Stimulated activated CD8-positive, alpha-beta memory T cell treated with anti-CD3 and anti-CD28 coated beads, Interleukin-7, amount 100 ng/mL, for 1 hour (primary cell): ENCODE measurements around the gene ACSBG1.

ENCODE experiments used
- DNase-seq, 2 donors: peaks; one replicate each; pipeline ENCODE4 v3.0.0-alpha.2; 2020; ENCODE audit warnings: low read depth in 2 of 2

The ACSBG1 gene

DNA sequence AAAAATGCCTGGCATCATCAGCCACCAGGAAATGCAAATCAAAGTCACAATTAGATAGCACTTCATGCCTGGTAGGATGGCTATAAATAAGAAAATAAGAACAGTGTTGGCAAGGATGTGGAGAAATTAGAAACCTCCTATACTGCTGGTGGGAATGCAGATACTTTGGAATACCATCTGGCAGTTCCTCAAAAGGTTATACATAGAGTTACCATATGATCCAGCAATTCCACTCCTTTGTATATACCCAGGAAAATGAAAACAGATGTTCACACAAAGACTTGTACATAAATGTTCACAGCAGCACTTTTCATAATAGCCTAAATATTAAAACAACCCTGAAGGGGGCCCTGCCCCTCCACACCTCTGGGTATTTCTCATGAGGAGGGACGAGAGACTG, 13.7 kb downstream of the ACSBG1 start:
- DNase-seq: no peak

DNA sequence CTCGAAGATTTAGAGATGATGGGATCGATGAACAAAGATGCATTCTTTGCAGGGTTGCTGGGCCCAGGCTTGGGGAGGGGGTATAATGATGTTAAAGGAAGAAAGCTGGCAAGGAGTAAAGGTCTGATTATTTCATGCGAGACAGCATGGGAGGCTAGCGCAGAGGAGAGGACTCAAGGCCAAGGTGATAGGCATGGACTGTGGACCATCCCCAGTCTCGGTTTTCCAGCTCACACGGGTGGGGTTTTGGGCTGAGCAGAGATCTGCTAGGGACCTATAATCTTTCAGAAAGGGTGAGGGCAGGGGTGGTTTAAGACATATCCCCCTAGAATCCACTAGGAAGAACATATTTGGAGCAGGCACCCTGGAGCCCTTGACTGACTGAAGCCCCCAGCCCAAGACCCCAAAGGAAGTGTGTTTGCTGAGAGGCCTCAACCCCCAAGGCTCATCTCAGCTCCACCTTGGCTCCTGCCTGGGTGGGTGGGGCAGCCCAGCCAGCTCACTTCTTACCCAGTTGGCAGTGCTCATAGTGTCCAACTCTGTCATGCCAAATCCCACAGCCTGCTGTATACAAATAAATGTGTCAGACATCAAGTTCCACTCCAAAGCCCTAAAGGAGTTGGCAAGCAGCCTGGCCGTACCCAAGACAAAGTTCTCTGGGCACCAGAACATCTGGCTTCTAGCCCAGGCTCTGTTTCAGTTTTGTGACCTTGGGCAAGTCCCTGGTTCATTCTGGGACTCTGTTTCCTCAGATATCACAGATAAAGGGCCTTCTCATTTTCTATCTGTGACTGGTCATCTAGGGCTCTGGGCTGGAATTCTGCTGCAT, 17.9 kb downstream of the ACSBG1 start:
- no peak for DNase-seq

DNA sequence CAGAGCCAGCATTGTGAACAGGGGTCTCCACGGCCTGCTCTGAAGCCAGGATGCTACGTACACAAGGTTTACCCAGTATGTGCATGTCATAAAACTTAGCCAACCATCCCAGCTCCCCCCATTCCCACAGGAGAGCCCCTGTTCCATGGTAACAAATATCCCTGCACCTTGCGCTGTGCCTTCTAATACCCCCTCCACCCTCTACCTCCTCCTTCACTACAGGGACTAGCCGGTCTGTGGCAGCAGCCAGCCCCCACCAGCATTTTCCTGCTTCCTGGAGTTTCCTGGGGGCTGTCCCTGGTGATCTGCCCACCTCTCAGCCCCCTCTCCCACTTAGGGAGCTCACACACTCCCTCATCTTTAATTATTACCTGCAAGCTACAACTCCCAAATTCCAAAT, 20.4 kb downstream of the ACSBG1 start:
- DNase-seq: no peak

DNA sequence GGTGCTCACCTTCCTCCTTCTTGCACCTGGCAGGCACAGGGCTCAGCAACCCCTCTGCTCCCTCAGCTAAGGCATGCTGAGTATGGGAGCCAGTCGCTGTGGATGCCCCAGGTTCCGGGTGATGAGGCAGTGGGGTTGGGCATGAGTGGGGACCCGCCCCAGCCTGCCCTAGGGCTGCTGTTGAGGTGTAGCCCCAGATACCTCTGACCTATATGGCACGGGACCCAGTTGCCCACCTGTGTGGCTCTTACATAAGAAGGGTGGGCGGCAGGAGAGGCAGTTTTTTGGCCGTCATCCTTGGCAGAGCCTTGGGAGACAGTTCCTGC, 21.0 kb downstream of the ACSBG1 start:
- no peak for DNase-seq

DNA sequence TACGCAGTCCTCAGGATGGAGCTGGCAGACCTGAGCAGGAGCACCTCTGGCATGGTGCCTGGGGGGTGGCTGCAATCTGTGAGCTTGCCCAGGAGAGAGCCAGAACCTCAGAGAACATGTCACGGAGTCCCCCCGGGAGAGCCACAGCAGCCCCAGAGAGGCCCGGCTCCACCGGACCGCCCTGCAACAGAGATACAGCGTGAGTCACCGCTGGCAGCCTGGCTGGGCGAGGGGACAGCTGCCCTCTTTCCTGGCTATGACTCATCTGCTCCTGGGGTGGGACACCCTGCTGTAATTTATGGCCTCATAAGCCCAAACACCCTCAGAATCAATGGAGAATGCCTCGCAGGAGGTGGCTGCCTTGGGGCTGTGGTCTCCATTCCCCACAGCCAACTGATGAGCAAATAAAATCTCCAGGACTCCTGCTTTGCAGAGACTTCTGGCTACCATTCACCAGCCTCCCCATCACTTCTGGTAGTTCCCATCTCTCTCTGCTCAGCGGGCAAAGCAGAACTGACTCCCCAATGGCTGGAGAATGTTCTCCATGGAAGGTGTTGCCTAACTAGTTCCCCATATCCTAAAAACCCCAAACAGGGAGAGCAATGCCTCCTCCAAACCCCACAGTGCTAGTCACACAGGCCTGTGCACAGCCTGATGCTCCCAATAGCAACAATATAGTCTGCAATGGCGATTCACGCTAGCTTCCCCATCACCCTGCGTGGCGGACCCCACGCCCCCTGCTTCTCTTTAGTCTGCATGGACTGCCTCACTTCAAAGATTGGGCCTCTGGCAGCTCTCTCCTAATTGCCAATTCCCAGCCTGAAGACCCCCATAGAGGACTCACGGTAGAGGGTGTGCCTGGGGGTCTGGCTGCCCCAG, 21.6 kb downstream of the ACSBG1 start:
- no peak for DNase-seq

DNA sequence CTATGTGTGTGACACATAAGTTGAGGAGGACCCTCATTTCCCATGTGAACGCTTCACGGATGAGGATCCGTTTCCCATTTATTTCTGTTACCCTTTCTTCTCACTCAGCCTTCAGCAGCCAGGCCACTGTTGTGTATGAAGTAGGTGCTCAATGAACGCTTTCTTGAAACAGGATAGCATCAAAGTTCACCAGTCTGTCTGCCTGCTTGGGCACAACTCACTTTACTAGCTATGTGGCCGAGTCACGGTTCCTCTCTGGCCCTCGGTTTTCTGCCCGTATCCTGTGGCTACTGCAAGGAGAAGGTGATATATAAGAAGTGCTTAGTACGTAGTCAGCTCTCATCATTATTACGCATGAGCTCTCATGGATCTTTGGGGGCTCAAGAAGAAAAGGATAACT, 22.4 kb downstream of the ACSBG1 start:
- no peak for DNase-seq

DNA sequence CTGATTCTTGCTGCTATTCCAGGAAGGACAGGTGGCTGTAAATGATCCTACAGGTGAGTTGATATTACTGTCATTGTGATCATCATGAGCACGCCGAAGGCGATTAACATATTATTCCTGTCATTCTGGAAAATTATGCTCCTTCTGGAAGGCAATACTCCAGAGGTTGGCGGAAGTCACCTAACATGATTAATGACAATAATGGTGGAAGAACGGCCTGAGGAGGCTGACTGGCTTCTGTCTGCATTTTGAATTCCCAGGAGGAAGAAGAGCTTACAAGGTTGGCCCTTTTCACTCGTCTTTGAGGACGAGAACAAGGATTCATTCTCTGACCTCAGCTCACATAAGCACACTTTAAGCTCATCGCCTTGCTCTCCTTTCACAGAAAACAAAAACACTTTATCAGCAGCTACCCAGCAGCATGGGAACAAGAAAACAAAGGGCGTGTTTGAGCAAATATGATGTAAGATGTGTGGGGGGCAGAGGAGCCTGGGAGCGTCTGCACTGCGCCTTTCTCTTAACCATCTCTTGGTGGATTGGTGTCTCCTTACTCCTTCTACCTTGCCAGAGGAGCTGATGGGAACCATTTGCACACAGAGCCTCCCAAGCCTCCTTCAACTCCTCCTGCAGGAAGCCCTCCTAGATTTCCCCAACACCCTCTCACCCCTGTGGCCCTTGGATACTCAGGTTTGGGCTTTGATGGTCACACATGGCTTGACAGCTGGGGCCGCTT, 23.0 kb downstream of the ACSBG1 start:
- no peak for DNase-seq

DNA sequence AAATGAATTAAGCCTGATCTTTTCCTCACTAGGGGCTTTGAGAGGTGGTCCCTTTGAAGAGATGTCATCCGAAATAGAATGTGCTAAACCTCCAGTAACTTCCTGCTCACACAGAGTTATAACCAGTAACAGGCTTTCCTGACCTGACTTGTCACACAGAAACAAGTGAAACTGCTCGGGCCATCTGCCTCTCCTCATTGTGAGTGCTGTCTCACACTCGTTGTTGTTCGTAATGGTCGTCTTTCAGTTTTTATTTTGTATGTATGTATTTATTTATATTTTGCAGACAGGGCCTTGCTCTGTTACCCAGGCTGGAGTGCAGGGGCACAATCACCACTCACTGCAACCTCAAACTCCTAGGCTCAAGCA, 24.0 kb downstream of the ACSBG1 start:
- no peak for DNase-seq

DNA sequence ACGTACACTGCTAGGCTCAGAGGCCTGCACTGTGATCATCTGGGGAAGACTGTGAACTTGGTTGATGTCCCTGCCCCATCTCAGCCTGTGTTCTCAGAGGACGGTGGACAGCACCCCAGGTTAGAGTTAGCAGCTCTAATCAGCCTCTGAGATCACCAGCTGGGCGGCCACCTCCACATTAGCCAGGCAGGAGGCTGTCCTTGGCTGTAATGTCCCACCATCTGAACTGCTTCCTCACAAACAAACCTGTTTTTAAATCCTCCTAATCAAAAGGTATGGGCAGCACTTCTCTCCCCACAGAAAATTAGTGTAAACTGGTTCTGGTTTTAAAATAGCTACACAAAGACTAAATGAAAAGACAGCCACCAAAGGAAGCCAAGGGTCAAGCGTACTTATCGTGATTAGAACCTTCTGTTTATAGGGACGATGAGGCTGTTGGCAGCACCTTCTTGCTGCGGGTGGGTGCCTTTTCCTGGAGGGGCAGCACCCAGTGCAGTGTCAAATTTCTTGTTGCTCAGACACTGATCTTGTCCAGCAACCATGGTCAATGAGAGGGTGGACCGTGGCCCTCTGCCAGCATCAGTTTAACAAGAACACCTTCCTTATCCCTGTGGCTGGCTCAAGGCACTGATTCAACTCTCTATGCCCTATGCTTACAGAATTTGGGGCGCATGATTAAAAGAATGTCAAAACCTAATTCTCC, 24.6 kb downstream of the ACSBG1 start:
- no peak for DNase-seq

DNA sequence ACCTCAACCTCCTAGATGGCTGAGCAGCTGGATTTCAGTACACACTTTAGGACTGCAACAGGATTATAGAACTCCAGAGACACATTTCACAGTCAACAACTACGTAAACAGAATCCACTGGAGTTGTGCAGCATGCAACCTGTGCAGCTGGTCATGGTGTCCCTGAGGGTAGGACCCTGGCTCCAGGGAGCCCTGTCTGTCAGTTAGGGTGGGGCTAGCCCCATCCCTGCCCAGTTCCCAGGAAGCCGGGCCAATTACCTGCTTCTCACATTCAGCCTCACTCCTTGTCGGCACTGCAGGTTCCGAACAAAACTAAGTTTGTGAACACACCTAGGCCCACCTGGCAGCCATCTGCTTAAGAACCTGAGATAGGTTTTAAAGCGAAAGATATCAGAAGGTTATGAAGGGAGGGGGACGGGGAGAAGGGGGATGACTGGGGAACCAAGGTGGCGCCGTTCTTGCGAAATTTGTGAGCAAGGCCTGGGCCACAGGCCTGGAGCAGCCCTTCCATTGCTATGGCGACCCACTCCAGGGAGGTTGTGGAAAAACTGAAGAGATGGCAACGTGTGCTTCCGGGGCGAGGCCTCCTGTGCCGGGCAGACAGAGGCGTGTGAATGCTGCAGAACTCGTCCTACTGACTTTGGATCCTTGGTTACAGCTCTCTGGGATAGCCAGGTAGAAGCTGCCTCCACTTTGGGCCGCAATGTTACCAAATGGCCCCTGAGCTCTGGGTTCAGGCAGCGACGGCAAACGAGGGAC, 25.3 kb downstream of the ACSBG1 start:
- no peak for DNase-seq

DNA sequence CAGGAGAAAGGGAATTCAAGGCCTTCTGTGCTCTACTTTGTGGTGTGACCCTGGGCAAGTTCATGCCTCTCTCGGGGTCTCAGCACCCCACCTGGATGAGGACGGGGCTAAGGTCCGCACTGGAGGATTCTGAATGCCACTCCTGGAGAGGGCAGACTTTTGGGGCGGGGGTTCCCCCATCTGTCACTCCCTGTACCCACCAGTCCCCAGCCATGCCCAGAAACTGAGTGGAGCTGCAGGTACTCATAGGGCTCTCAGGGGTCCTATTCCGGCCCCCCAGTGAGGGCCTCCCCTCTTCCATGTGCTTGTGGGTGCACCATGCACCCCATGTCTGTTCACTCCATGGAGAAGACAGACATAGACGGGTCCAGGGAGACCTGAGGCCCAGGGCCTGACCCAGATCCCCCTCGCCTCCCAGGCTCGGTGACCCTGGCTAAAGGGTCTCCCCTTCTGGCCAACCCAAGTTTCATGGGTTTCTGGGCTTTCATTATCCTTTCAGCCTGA, 26.0 kb downstream of the ACSBG1 start:
- no peak for DNase-seq

DNA sequence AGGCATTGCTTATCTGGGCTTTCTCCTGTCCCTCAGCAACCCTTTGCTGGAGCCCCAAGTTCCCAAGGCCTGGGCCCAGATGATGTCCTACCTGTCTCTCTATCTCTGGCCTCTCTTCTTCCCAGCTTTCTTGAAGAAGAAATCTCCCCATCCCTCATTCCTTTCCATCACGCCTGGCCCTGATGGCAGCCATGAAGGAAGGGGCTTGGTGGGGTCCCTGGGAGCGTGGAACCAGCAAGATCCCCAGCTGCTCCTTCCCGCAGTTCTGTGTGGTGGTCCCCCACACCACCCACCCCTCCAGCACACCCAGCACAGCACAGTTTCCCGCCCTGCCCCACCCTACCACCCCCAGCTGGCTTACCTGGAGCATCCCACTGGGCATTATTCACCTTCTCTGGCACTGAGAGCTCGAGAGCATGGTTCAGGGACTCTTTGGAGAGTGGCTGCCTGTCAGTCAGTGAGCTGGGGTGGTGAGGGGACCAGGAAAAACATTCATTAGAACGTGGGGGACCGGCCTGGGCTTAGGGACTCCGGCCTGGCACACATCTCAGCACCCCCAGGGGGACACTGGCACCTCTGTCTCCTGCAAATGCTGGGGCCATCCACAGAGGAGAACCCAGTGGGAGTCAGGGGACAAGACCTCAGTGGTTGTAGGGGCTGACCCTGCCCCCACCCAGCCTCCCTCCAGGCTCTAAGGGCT, 26.6 kb downstream of the ACSBG1 start:
- DNase-seq: no peak

DNA sequence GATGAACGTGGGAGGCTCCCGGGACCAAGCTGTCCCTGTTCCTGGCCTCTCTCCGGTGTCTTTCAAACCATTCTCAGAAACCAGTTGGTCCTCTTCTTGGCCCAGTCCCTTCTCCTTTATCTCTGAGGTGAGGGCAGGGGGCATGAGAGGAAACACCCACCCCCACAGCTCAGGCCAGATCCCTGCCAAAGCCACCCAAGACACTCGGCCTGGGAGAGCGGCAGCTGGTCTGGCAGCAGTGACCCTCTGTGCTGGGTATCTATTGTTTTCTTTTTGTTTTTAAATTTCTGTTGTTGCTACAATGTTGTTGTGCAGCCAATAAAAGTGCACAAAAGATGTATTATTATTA, 27.3 kb downstream of the ACSBG1 start:
- no peak for DNase-seq

DNA sequence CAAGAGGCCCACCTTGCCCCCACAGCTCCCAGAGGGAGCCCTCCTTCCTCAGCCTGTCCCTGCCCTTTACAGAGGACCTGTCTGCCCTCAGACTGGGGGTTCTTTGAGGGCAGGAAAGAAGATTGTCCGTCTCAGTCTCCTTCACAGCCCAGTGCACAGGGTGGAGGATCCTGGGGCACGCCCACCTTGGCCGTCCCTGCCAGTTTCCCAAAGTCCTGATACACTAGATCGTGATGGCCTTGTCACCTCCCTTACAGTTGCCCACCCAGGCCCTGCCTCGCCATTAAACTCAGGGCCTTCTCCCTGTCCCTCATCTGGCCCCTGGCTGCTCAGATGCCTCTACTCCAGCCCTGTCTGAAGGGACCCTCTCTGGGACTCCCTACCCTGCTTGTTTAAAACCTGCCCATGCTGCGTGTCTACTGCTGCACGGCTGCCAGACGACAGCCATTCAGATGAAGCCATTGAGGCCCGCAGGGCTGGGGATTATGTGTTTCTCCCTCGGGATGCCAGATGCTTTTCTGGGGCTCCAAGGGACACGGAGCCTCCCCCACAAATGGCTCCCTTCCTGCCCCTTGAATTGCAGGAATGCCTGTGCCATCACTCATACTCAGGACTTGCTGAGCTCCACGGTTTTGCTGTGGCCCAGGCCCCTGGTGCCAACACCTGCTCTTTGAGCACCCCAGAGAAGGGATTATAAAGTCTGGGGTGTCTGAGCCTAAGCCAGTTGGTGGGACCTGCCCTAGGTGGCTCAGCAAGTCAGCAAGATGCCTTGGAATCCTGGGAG, 27.8 kb downstream of the ACSBG1 start:
- no peak for DNase-seq

DNA sequence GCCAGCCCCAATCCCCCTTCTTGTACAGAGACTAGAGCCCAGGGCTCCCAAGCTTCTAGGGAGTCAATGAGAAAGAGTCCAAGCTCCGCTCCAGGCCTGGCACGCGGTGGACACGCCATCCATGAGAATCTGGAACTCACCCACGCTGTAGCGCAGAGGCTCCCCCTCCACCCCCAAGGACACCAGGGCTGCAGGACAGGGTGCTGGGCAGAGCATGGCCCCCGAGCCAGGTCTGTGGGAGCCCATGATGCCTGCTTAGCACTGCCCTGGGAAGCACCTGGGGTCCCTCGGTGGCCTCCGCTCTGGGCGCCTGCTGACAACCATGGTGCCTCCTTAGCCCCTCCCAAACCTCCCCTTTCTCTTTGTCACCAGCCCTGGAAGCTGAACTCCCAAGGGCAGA, 28.5 kb downstream of the ACSBG1 start:
- no peak for DNase-seq

DNA sequence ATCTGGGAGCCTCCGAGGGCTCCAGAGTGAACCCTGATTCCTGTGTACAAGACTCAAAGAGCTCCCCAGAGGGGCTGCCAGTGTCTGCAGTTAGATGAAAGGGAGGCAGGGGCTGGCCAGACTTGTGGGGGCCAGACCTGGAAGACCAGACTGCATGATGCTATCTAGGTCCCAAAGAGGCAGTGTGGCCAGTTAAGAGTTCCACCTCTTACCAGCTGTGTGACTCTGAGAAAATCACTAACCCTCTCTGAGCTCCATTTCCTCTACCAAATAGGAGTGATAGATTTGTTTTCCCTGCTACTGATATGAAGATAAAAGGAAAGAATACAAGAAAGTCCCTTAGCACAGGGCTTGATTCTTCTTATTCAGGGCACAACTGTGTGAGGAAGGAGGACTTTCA, 29.0 kb downstream of the ACSBG1 start:
- DNase-seq: no peak

DNA sequence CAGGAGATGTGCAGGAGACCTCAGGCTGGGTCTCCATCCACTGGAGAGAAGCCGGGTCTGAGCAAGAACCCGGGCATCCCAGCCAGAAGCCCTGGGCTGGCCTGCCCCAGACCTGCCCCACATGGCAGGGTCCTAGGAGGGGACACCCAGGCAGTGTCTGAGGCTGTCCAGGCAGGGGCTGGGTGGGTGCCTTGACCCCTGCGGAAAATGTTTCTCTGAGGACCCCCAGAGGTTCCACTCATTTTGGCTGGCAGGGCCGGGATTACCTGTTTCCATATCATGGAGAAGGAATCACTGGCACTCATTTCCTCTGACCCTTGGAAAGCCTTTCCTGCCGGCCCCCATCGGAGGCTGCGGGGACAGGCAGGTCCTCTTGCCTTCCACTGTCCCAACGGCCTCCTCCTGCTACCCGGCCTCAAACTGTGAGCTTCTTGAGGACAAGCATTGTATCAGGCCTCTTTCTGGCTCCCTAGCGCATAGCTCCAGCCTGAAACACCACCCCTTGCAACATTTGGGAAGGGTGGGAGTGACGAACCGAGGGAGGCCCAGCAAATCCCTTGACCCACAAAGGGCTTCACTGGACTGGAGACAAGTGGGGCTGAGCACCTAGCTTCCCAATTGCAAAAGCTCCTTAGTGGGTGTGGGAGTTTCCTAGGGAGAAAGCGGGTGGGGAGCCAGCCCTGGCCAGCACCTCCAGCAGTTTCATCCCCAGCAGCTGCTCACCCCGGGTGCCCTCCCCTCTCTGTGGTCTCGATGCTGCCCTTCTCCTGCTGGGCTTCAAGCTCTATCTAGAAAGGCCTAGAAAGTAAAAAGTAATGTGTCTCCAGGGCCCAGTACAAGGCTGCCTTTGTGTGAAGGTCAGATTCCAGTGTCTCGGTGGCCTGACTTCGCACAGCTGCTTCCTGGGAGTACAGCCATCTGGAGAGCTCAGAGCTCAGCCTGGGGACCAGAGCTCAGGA, 29.7 kb downstream of the ACSBG1 start:
- no peak for DNase-seq
